Colonic mucosa (tissue), 4 donors: ENCODE results near the gene PIP4K2A. TPM values are rescaled to one million over a fixed set of nuclear protein-coding genes. Genes with fewer than 3 reads are reported as not detected.

Source experiments
- DNase-seq: peaks from one replicate; pipeline ENCODE4 v3.0.0-alpha.2; 2020
- H3K27ac ChIP-seq: fragments of 200-600 bp; one replicate; pipeline ENCODE4 v1.8.0; 2021
- H3K27me3 ChIP-seq: fragments of 200-600 bp; one replicate; pipeline ENCODE4 v1.8.0; 2021
- H3K36me3 ChIP-seq: fragments of 200-600 bp; one replicate; pipeline ENCODE4 v1.8.0; 2021
- H3K4me1 ChIP-seq: fragments of 200-600 bp; one replicate; pipeline ENCODE4 v1.8.0; 2021; ENCODE audit warnings: mild to moderate bottlenecking
- H3K4me3 ChIP-seq: fragments of 200-600 bp; one replicate; pipeline ENCODE4 v1.8.0; 2021
- H3K9ac ChIP-seq, 2 donors: one replicate each; pipeline ENCODE4 v1.7.0; 2013; ENCODE audit warnings: control low read depth in 2 of 2, low read depth in 2 of 2, low read length in 2 of 2
- H3K9me3 ChIP-seq: fragments of 200-600 bp; one replicate; pipeline ENCODE4 v1.8.0; 2021
- CTCF ChIP-seq: fragments of 200-600 bp; IDR thresholded peaks from one replicate; pipeline ENCODE4 v1.8.0; 2022; ENCODE audit warnings: antibody characterized with exemption, mild to moderate bottlenecking
- intact Hi-C: fragments of 100-400 bp; cut with DNase I; formaldehyde crosslinking; loops from one replicate; pipeline ENCODE4 v1.14.1; 2022
- total RNA-seq, 2 donors: library from RNA; stranded (reverse); fragmentation: NEBNext Ultra II Directional in 1 of 2; extraction: Animal tissue kit (Norgen Biotek cat#: 25700) in 1 of 2; gene quantifications; one replicate each; pipeline ENCODE4 v1.2.1, GENCODE V29; 2021
- donor health status: healthy.
- donor health status: DM: no; HTN: no; CAD: no.
- donor health status: DM: no; HTN: no; CAD: no.

The PIP4K2A gene
- total RNA-seq, 2 donors from 2014 or later, result 12.1 to 14.9 TPM

- no peak overlapping the region for H3K27ac ChIP-seq
- no peak overlapping the region for H3K4me3 ChIP-seq
- H3K27me3 ChIP-seq, result no peaks in the 10 kb centered on the region
- H3K9ac ChIP-seq, result no peak overlapping the region
- DNase-seq, result no peak
- no peak for TF ChIP-seq CTCF
- no peaks in the 10 kb centered on the region for H3K36me3 ChIP-seq
- intact Hi-C loops, result no loop called here
- H3K9me3 ChIP-seq, result no peaks in the 10 kb centered on the region
- H3K4me1 ChIP-seq, result no peaks in the 10 kb centered on the region
These were observed 47.3 kb downstream of the PIP4K2A start for GRCh38 chr10:22667093-22667480.

- no peak for TF ChIP-seq CTCF
- Histone ChIP-seq H3K9ac (no peak overlapping the region), H3K36me3 (no peaks in the 10 kb centered on the region), H3K27me3 (no peaks in the 10 kb centered on the region), H3K4me1 (no peaks in the 10 kb centered on the region), H3K4me3 (no peak overlapping the region), H3K27ac (no peak overlapping the region), H3K9me3 (no peaks in the 10 kb centered on the region)
- intact Hi-C loops, result no loop called here
- no peak for DNase-seq
These were observed 47.9 kb downstream of the PIP4K2A start for GRCh38 chr10:22666287-22667092.

- no peaks in the 10 kb centered on the region for H3K27me3 ChIP-seq
- no peaks in the 10 kb centered on the region for H3K36me3 ChIP-seq
- no peak overlapping the region for H3K4me3 ChIP-seq
- no peak for DNase-seq
- no peaks in the 10 kb centered on the region for H3K9me3 ChIP-seq
- no peaks in the 10 kb centered on the region for H3K4me1 ChIP-seq
- intact Hi-C loops, result no loop called here
- H3K27ac ChIP-seq, result no peak overlapping the region
- no peak for TF ChIP-seq CTCF
- H3K9ac ChIP-seq, result no peak overlapping the region
These were observed 49.0 kb downstream of the PIP4K2A start for GRCh38 chr10:22665329-22665728.

- Histone ChIP-seq H3K4me1 (no peaks in the 10 kb centered on the region), H3K27ac (no peak overlapping the region), H3K36me3 (no peaks in the 10 kb centered on the region), H3K27me3 (no peaks in the 10 kb centered on the region), H3K4me3 (no peak overlapping the region), H3K9ac (no peak overlapping the region), H3K9me3 (no peaks in the 10 kb centered on the region)
- TF ChIP-seq CTCF, result no peak
- DNase-seq, result no peak
- intact Hi-C loops, result no loop called here
These were observed 51.5 kb downstream of the PIP4K2A start for GRCh38 chr10:22662733-22663330.

GRCh38 chr10:22659866-22660265 lies 54.5 kb downstream of the PIP4K2A start:
- peaks cover 5% of the 10 kb centered on the region for H3K4me1 ChIP-seq
- H3K27ac ChIP-seq, result no peak overlapping the region
- DNase-seq, result no peak
- H3K36me3 ChIP-seq, result no peaks in the 10 kb centered on the region
- intact Hi-C loops, result no loop called here
- H3K27me3 ChIP-seq, result no peaks in the 10 kb centered on the region
- H3K9ac ChIP-seq, result no peak overlapping the region
- no peak overlapping the region for H3K4me3 ChIP-seq
- TF ChIP-seq CTCF, result no peak
- no peaks in the 10 kb centered on the region for H3K9me3 ChIP-seq
